ENCODE measurements around the gene SIRT7.

DNA sequence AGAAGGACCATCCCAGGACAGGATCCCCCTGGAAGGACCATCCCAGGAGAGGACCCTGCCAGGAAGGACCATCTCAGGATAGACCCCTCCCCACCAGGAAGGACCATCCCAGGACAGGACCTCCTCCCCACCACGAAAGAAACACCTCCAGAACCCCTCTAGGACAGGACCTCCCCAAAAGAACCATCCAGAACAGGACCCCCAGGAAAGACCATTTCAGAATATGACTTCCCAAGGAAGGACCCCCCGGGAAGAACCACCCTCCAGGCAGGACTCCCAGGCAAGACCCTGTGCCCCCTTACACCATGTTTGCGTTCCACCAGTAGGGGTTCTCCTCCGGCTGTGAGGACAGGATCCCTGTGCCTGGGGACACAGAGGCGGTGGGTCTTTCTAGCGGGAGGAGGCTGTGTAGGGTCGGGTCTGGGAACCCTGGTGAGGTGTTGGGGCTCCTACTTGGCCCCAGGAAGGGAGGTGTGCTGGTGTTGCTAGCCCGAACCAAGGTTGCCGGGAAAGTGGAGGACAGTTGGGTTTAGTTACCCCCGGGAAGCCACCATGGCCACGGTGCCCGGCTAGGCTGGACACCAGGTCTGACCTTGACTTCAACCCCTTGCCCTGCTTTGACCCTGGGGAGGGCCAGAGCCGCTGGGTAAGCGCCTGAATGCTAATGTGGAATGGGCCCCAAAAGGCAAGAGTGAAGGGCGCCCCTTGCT is 40.8 kb upstream of the SIRT7 start:
- no peak for TF ChIP-seq CTCF (conservative IDR thresholded peaks at IDR 0.05; ENCODE audit: low read depth, low read length)
- TF ChIP-seq EZH2 (IDR thresholded peaks at IDR 0.05; ENCODE audit: low read length, unreplicated experiment): no peak
- no peak for TF ChIP-seq EZH2phosphoT487 (IDR thresholded peaks at IDR 0.05; ENCODE audit: borderline replicate concordance, low read length)

Data from PC-3 (cell line).